Type B pancreatic cell (in vitro differentiated cells): ENCODE data around the gene TDP1. TPM values are rescaled to one million over a fixed set of nuclear protein-coding genes. Genes with fewer than 3 reads are reported as not detected.

Source experiments
- DNase-seq: peaks from one replicate; pipeline ENCODE4 v3.0.0; 2021; ENCODE audit warnings: mixed read lengths; ENCODE audit not compliant: unreplicated experiment; ENCODE audit errors: extremely low spot score
- H3K27ac Mint-ChIP-seq: 2 replicates; pipeline ENCODE4 v1.8.0; 2021; ENCODE audit warnings: mild to moderate bottlenecking, mixed read lengths
- H3K27me3 Mint-ChIP-seq: 2 replicates; pipeline ENCODE4 v1.8.0; 2021; ENCODE audit warnings: mixed read lengths
- H3K36me3 Mint-ChIP-seq: 2 replicates; pipeline ENCODE4 v1.8.0; 2021; ENCODE audit warnings: mixed read lengths
- H3K4me1 Mint-ChIP-seq: one replicate; pipeline ENCODE4 v1.8.0; 2021; ENCODE audit warnings: mixed read lengths; ENCODE audit not compliant: unreplicated experiment
- H3K4me3 Mint-ChIP-seq: 2 replicates; pipeline ENCODE4 v1.8.0; 2021; ENCODE audit warnings: mild to moderate bottlenecking, mixed read lengths
- H3K9me3 Mint-ChIP-seq: 2 replicates; pipeline ENCODE4 v1.8.0; 2021; ENCODE audit warnings: mixed read lengths
- total RNA-seq: library from RNA; stranded (reverse); gene quantifications from 2 replicates; pipeline ENCODE4 v1.2.1, GENCODE V29; 2021; ENCODE audit warnings: low replicate concordance
- TF ChIP-seq, protein P1 (sequence below): fragments of 200-600 bp; sonication (generic); conservative IDR thresholded peaks from 2 replicates; pipeline ENCODE4 v1.5.0; 2021; ENCODE audit warnings: antibody characterized with exemption, mild to moderate bottlenecking

The TDP1 gene
- total RNA-seq, 1 donor from 2014 or later, result 38.4 TPM

DNA sequence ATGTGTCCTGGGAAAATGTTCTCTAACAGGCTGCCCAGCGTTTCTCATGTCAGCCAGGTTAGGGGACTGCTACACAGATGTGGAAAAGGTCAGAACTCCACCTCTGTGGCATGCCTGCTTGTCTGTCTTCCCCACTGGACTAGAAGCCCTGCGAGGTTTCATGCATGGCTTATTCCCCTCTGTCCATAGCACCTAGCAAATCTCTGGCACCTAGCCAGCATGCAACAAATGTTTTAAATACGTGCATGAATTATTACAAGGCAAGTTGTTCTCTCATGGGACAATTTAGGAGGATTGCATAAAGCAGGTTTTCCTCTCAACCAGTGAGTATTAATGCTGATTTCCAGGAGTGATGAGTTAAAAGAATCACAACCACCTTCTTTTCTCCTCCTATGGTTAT, 84.7 kb downstream of the TDP1 start:
- Mint-ChIP-seq H3K36me3 (peaks cover 28% of the 10 kb centered on the region), H3K4me1 (peaks cover 8% of the 10 kb centered on the region), H3K4me3 (no peak overlapping the region), H3K27me3 (no peaks in the 10 kb centered on the region), H3K27ac (no peak overlapping the region), H3K9me3 (no peaks in the 10 kb centered on the region)
- TF ChIP-seq, protein P1, sequence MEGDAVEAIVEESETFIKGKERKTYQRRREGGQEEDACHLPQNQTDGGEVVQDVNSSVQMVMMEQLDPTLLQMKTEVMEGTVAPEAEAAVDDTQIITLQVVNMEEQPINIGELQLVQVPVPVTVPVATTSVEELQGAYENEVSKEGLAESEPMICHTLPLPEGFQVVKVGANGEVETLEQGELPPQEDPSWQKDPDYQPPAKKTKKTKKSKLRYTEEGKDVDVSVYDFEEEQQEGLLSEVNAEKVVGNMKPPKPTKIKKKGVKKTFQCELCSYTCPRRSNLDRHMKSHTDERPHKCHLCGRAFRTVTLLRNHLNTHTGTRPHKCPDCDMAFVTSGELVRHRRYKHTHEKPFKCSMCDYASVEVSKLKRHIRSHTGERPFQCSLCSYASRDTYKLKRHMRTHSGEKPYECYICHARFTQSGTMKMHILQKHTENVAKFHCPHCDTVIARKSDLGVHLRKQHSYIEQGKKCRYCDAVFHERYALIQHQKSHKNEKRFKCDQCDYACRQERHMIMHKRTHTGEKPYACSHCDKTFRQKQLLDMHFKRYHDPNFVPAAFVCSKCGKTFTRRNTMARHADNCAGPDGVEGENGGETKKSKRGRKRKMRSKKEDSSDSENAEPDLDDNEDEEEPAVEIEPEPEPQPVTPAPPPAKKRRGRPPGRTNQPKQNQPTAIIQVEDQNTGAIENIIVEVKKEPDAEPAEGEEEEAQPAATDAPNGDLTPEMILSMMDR, result no peak
- no peak for DNase-seq

DNA sequence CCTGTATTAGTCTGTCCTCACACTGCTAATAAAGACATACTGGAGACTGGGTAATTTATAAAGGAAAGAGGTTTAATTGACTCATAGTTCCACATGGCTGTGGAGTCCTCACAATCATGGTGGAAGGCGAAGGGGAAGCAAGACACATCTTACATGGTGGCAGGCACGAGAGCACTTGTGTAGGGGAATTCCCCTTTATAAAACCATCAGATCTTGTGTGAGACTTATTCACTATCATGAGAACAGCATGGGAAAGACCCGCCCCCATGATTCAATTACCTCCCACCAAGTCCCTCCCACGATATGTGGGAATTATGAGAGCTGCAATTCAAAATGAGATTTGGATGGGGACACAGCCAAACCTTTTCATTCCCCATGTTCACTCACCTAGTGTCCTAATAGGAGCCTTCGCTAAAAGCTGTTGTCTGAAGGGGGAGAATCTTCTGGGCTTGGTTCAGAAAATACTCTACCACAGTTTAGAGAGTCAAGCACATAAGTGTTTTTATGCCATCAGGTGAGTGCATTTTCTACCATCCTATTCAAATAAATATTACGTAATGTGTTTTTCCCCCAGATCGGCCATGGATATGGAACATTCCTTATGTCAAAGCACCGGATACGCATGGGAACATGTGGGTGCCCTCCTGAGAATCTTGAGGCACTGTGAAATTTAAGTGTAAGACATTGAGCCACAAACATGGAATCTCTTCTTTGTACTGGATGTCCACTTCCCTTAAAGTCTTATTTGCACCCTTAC, 86.9 kb downstream of the TDP1 start:
- no peak overlapping the region for H3K27ac Mint-ChIP-seq

GRCh38 chr14:90045616-90046015, 89.9 kb downstream of the TDP1 start:
- H3K27me3 Mint-ChIP-seq, result peaks cover under 1% of the 10 kb centered on the region
- H3K27ac Mint-ChIP-seq, result no peak overlapping the region

More for the DNA sequence above, 86.9 kb downstream of the TDP1 start:
- H3K27me3 Mint-ChIP-seq, result no peaks in the 10 kb centered on the region
- H3K36me3 Mint-ChIP-seq, result peaks cover 20% of the 10 kb centered on the region
- peaks cover 8% of the 10 kb centered on the region for H3K4me1 Mint-ChIP-seq
- DNase-seq, result no peak
- TF ChIP-seq, protein P1, result no peak
- H3K9me3 Mint-ChIP-seq, result no peaks in the 10 kb centered on the region
- no peak overlapping the region for H3K4me3 Mint-ChIP-seq

DNA sequence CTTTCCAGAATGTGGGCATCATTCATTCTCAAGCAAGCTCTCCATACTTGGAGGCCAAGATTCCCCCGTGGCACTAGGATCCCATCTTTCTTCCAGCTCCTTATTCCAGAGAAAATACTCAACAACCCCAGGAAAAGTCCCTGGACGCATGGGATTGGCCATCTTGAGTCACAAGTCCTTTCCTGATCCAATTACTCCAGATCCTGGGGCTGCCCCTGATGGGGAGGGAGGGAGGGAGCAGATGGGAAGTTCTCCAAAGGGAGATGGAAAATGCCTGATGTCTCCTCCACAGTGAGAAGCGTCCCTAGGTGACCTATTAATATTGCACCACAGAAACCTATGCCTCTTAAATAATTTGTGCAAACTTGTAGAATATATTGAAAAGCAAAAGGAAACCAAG, 93.7 kb downstream of the TDP1 start:
- H3K4me3 Mint-ChIP-seq, result no peak overlapping the region
- peaks cover 3% of the 10 kb centered on the region for H3K36me3 Mint-ChIP-seq
- H3K27ac Mint-ChIP-seq, result no peak overlapping the region
- no peak for DNase-seq
- H3K4me1 Mint-ChIP-seq, result no peaks in the 10 kb centered on the region
- H3K27me3 Mint-ChIP-seq, result peaks cover 33% of the 10 kb centered on the region
- TF ChIP-seq, protein P1, result no peak
- no peaks in the 10 kb centered on the region for H3K9me3 Mint-ChIP-seq

More at GRCh38 chr14:90045616-90046015, 89.9 kb downstream of the TDP1 start:
- H3K4me3 Mint-ChIP-seq, result no peak overlapping the region
- TF ChIP-seq, protein P1, result no peak
- H3K36me3 Mint-ChIP-seq, result peaks cover 13% of the 10 kb centered on the region
- H3K4me1 Mint-ChIP-seq, result peaks cover 8% of the 10 kb centered on the region
- no peaks in the 10 kb centered on the region for H3K9me3 Mint-ChIP-seq
- DNase-seq, result no peak

- DNase-seq, result no peak
- Mint-ChIP-seq H3K27ac (no peak overlapping the region), H3K36me3 (peaks cover 3% of the 10 kb centered on the region), H3K27me3 (peaks cover 42% of the 10 kb centered on the region), H3K4me1 (no peaks in the 10 kb centered on the region), H3K4me3 (no peak overlapping the region), H3K9me3 (no peaks in the 10 kb centered on the region)
- TF ChIP-seq, protein P1, result no peak
Observed at GRCh38 chr14:90050271-90050670, 94.5 kb downstream of the TDP1 start.
